ENCODE measurements around the gene PRDM1. TPM values are rescaled to one million over a fixed set of nuclear protein-coding genes. Genes with fewer than 3 reads are reported as not detected.
A peak's percentile ranks its signal among the peaks of the same experiment; 100 is the strongest.

The PRDM1 gene
- polyA plus RNA-seq, 1 of the 3 experiments (the other 2 are of a cell fraction), result 4.0 TPM

- Histone ChIP-seq H3F3A (replicated peaks; ENCODE audit: insufficient read depth) (peaks cover 4% of the 10 kb centered on the region), H3K9ac (peak overlapping the region; percentile 44; the same call in 1 of the 2 replicates), H3K27me3 (ENCODE audit: insufficient read depth) (no peaks in the 10 kb centered on the region), H3K79me2 (ENCODE audit: insufficient read depth) (peaks cover 2% of the 10 kb centered on the region; the same call in 1 of the 2 replicates), H3K4me3 (ENCODE audit: low read depth in 2 of 2, low read length in 1 of 2) (peak overlapping the region; percentile 40 to 43; a peak in 3 of 4 replicates), H3K36me3 (replicated peaks in 1 of 2; ENCODE audit: control insufficient read depth in 1 of 2, insufficient read depth in 2 of 2, low read length in 1 of 2) (peaks cover 12 to 24% of the 10 kb centered on the region in 2 experiments), H3K9me2 (no peaks in the 10 kb centered on the region), H3K4me1 (ENCODE audit: control insufficient read depth in 1 of 2, insufficient read depth in 2 of 2, low read depth in 1 of 2, low read length in 1 of 2) (no peaks in the 10 kb centered on the region; a peak in 1 of 4 replicates), H4K20me1 (ENCODE audit: insufficient read depth) (no peaks in the 10 kb centered on the region), H2AFZ (ENCODE audit: low read depth) (peak overlapping the region; percentile 46), H3K9me3 (no peaks in the 10 kb centered on the region), H3K4me2 (peak overlapping the region; percentile 67), H3K27ac (ENCODE audit: low read depth in 2 of 2, low read length in 1 of 2) (peak overlapping the region; percentile 56 to 66; a peak in 3 of 4 replicates)
- WGBS (ENCODE audit: low lambda C conversion rate), result 39% methylated on average over 19 of the region's 19 CpGs
- TF ChIP-seq SMC3 (IDR thresholded peaks at IDR 0.05; ENCODE audit: low read depth, low read length) (no peak), ELF1 (IDR thresholded peaks at IDR 0.05) (0 out of 2 replicates have a peak, but pooled peaks have one; percentile 12), SIN3A (IDR thresholded peaks at IDR 0.05; ENCODE audit: borderline replicate concordance, low read depth, low read length) (no peak), TCF12 (IDR thresholded peaks at IDR 0.05) (no peak; the same call in 1 of the 2 replicates), REST (IDR thresholded peaks at IDR 0.05; ENCODE audit: low read depth, low read length) (no peak), RAD21 (IDR thresholded peaks at IDR 0.05; ENCODE audit: low read length) (no peak), PBX3 (IDR thresholded peaks at IDR 0.05) (no peak), NRF1 (IDR thresholded peaks at IDR 0.05; ENCODE audit: low read depth, low read length) (no peak), GATA2 (CRISPR knock-in tag; IDR thresholded peaks at IDR 0.05) (no peak), FOXM1 (IDR thresholded peaks at IDR 0.05; ENCODE audit: low read depth) (no peak), USF2 (IDR thresholded peaks at IDR 0.05; ENCODE audit: borderline replicate concordance, low read depth, low read length) (no peak), TEAD4 (IDR thresholded peaks at IDR 0.05; ENCODE audit: borderline replicate concordance, insufficient read depth) (no peak), MAX (IDR thresholded peaks at IDR 0.05; ENCODE audit: low read depth) (0 out of 2 replicates have a peak, but pooled peaks have one; percentile 17), GABPA (IDR thresholded peaks at IDR 0.05; ENCODE audit: low read depth) (no peak)
- POLR2A ChIA-PET, result no interaction called here
- no peak for DNase-seq
- CTCF ChIA-PET, result no interaction called here
Measured at GRCh38 chr6:106097411-106098231, 11.5 kb downstream of the PRDM1 start.

Measured in SK-N-SH (cell line).